Measurements from ENCODE around the gene HS3ST6.
"Not testable (repeated sequence)": the region's sequence is repeated elsewhere in the genome, so short reads cannot be mapped to it uniquely, and the experiment has no call there.

HS3ST6 gene

GRCh38 chr16:1876066-1876465 lies 42.1 kb downstream of the HS3ST6 start:
- DNase-seq: not testable (repeated sequence)

GRCh38 chr16:1874854-1875253 lies 43.4 kb downstream of the HS3ST6 start:
- no peak for DNase-seq

GRCh38 chr16:1871974-1872635 lies 46.1 kb downstream of the HS3ST6 start, which contains the start of gene MEIOB:
TSS of gene MEIOB (minus strand) at chr16:1872164. CDS start at chr16:1868175, 3,989 bp downstream.
- DNase-seq: no peak

- no peak for DNase-seq
Observed at GRCh38 chr16:1870365-1871082, 47.7 kb downstream of the HS3ST6 start.

- DNase-seq: no peak
Observed at GRCh38 chr16:1865902-1866690, 52.1 kb downstream of the HS3ST6 start.

- DNase-seq: no peak
Observed at GRCh38 chr16:1863681-1864460, 54.3 kb downstream of the HS3ST6 start.

- no peak for DNase-seq
Observed at GRCh38 chr16:1862394-1862793, 55.8 kb downstream of the HS3ST6 start.

GRCh38 chr16:1861730-1862129 lies 56.5 kb downstream of the HS3ST6 start:
- DNase-seq: no peak

Measured in activated gamma-delta T cell (primary cell).